ENCODE measurements around the gene MEGF6. TPM values are rescaled to one million over a fixed set of nuclear protein-coding genes. Genes with fewer than 3 reads are reported as not detected.

Gene MEGF6
- total and polyA plus RNA-seq, 4 donors, result 17.7 to 54.2 (median 48.2) TPM

- H3K4me3 ChIP-seq, result no peak overlapping the region
- no peaks in the 10 kb centered on the region for H3K9me3 ChIP-seq (ENCODE audit: control insufficient read depth in 4 of 4, insufficient read depth in 3 of 4, low read length in 3 of 4)
- H3K27ac ChIP-seq (ENCODE audit: low read depth in 1 of 2, low read length in 1 of 2), result no peak overlapping the region
- 95 to 99% methylated on average over 6 of the region's 6 CpGs for WGBS, 2 donors
- DNase-seq (no peak), ATAC-seq (ENCODE audit: insufficient read depth, low FRiP score) (no peak)
- peaks cover 0 to 26% (median 3%) of the 10 kb centered on the region in 5 donors for H3K4me1 ChIP-seq (ENCODE audit: control insufficient read depth in 5 of 5, insufficient read depth in 5 of 5, low read length in 5 of 5)
- no peaks in the 10 kb centered on the region for H3K27me3 ChIP-seq (ENCODE audit: control insufficient read depth in 3 of 3, insufficient read depth in 3 of 3, low read length in 2 of 3)
- H3K36me3 ChIP-seq (ENCODE audit: control insufficient read depth in 4 of 4, insufficient read depth in 4 of 4, low read length in 4 of 4), result peaks cover 0 to 2% (median 1%) of the 10 kb centered on the region in 4 donors
- no peak overlapping the region for H3K9ac ChIP-seq (ENCODE audit: insufficient read depth in 1 of 2, low read length in 2 of 2)
- TF ChIP-seq CTCF (IDR thresholded peaks at IDR 0.05; ENCODE audit: control extremely low read depth, extremely low read depth), result no peak
Observed at GRCh38 chr1:3552751-3553150, 58.6 kb downstream of the MEGF6 start.

GRCh38 chr1:3552176-3552575 lies 59.1 kb downstream of the MEGF6 start:
- 96% methylated on average over 14 of the region's 14 CpGs for WGBS, 2 donors

GRCh38 chr1:3551711-3552110 lies 59.6 kb downstream of the MEGF6 start:
- ATAC-seq (ENCODE audit: insufficient read depth, low FRiP score) (no peak), DNase-seq (no peak)
- H3K9ac ChIP-seq (ENCODE audit: insufficient read depth in 1 of 2, low read length in 2 of 2), result no peak overlapping the region
- 88 to 90% methylated on average over 10 of the region's 10 CpGs for WGBS, 2 donors
- no peaks in the 10 kb centered on the region for H3K9me3 ChIP-seq (ENCODE audit: control insufficient read depth in 4 of 4, insufficient read depth in 3 of 4, low read length in 3 of 4)
- H3K4me1 ChIP-seq (ENCODE audit: control insufficient read depth in 5 of 5, insufficient read depth in 5 of 5, low read length in 5 of 5), result peaks cover 0 to 35% (median 5%) of the 10 kb centered on the region in 5 donors
- no peaks in the 10 kb centered on the region for H3K27me3 ChIP-seq (ENCODE audit: control insufficient read depth in 3 of 3, insufficient read depth in 3 of 3, low read length in 2 of 3)
- H3K36me3 ChIP-seq (ENCODE audit: control insufficient read depth in 4 of 4, insufficient read depth in 4 of 4, low read length in 4 of 4), result peaks cover 0 to 2% (median 1%) of the 10 kb centered on the region in 4 donors
- no peak overlapping the region for H3K4me3 ChIP-seq
- no peak overlapping the region for H3K27ac ChIP-seq (ENCODE audit: low read depth in 1 of 2, low read length in 1 of 2)
- no peak for TF ChIP-seq CTCF (IDR thresholded peaks at IDR 0.05; ENCODE audit: control extremely low read depth, extremely low read depth)

More at GRCh38 chr1:3552176-3552575, 59.1 kb downstream of the MEGF6 start:
- no peak overlapping the region for H3K27ac ChIP-seq (ENCODE audit: low read depth in 1 of 2, low read length in 1 of 2)
- ATAC-seq (ENCODE audit: insufficient read depth, low FRiP score) (no peak), DNase-seq (no peak)
- H3K4me3 ChIP-seq, result no peak overlapping the region
- peaks cover 0 to 2% (median 1%) of the 10 kb centered on the region in 4 donors for H3K36me3 ChIP-seq (ENCODE audit: control insufficient read depth in 4 of 4, insufficient read depth in 4 of 4, low read length in 4 of 4)
- H3K9ac ChIP-seq (ENCODE audit: insufficient read depth in 1 of 2, low read length in 2 of 2), result no peak overlapping the region
- no peaks in the 10 kb centered on the region for H3K27me3 ChIP-seq (ENCODE audit: control insufficient read depth in 3 of 3, insufficient read depth in 3 of 3, low read length in 2 of 3)
- H3K4me1 ChIP-seq (ENCODE audit: control insufficient read depth in 5 of 5, insufficient read depth in 5 of 5, low read length in 5 of 5), result peaks cover 0 to 32% (median 5%) of the 10 kb centered on the region in 5 donors
- no peaks in the 10 kb centered on the region for H3K9me3 ChIP-seq (ENCODE audit: control insufficient read depth in 4 of 4, insufficient read depth in 3 of 4, low read length in 3 of 4)
- no peak for TF ChIP-seq CTCF (IDR thresholded peaks at IDR 0.05; ENCODE audit: control extremely low read depth, extremely low read depth)

GRCh38 chr1:3551290-3551678 lies 60.0 kb downstream of the MEGF6 start:
- H3K9ac ChIP-seq (ENCODE audit: insufficient read depth in 1 of 2, low read length in 2 of 2), result no peak overlapping the region
- ATAC-seq (ENCODE audit: insufficient read depth, low FRiP score) (no peak), DNase-seq (no peak)
- H3K9me3 ChIP-seq (ENCODE audit: control insufficient read depth in 4 of 4, insufficient read depth in 3 of 4, low read length in 3 of 4), result no peaks in the 10 kb centered on the region
- H3K27ac ChIP-seq (ENCODE audit: low read depth in 1 of 2, low read length in 1 of 2), result no peak overlapping the region
- H3K4me3 ChIP-seq, result no peak overlapping the region
- TF ChIP-seq CTCF (IDR thresholded peaks at IDR 0.05; ENCODE audit: control extremely low read depth, extremely low read depth), result no peak
- peaks cover 0 to 2% (median 1%) of the 10 kb centered on the region in 4 donors for H3K36me3 ChIP-seq (ENCODE audit: control insufficient read depth in 4 of 4, insufficient read depth in 4 of 4, low read length in 4 of 4)
- no peaks in the 10 kb centered on the region for H3K27me3 ChIP-seq (ENCODE audit: control insufficient read depth in 3 of 3, insufficient read depth in 3 of 3, low read length in 2 of 3)
- H3K4me1 ChIP-seq (ENCODE audit: control insufficient read depth in 5 of 5, insufficient read depth in 5 of 5, low read length in 5 of 5), result peaks cover 0 to 38% (median 5%) of the 10 kb centered on the region in 5 donors
- 89 to 92% methylated on average over 5 of the region's 5 CpGs for WGBS, 2 donors
